ACHN (cell line): ENCODE measurements around the gene CAND2.

ENCODE experiments used
- DNase-seq: peaks from one replicate; pipeline ENCODE4 v3.0.0-alpha.2; 2015
- in situ Hi-C: cut with HindIII; loops from 2 replicates; pipeline ENCODE4 v1.10.0; 2017; ENCODE audit warnings: low sequenced_read_pairs, low pct_ligation_motif_present, low pct_unique_long_range_greater_than_20kb

CAND2 gene

GRCh38 chr3:12796171-12797123, at the start of gene CAND2:
CAND2 (plus strand) TSS chr3:12796680; CDS start chr3:12796721, 41 bp downstream.
- in situ Hi-C loops, result no loop called here
- DNase-seq, result no peak

- in situ Hi-C loops, result no loop called here
- no peak for DNase-seq
Measured at GRCh38 chr3:12748477-12748876, 48.0 kb upstream of the CAND2 start.

- in situ Hi-C loops, result no loop called here
- DNase-seq, result peak; percentile 81
Measured at GRCh38 chr3:12750223-12750622, 46.3 kb upstream of the CAND2 start.

GRCh38 chr3:12750658-12751071, 45.8 kb upstream of the CAND2 start:
- DNase-seq, result peak; percentile 38
- in situ Hi-C loops, result no loop called here

- peak; percentile 17 for DNase-seq
Measured at GRCh38 chr3:12751571-12751970, 44.9 kb upstream of the CAND2 start.

GRCh38 chr3:12752102-12752501, 44.4 kb upstream of the CAND2 start:
- DNase-seq, result no peak
- in situ Hi-C loops, result no loop called here

More at GRCh38 chr3:12751571-12751970, 44.9 kb upstream of the CAND2 start:
- in situ Hi-C loops, result no loop called here

GRCh38 chr3:12752809-12753208, 43.7 kb upstream of the CAND2 start:
- in situ Hi-C loops, result no loop called here
- no peak for DNase-seq

GRCh38 chr3:12753275-12754028, 43.0 kb upstream of the CAND2 start:
- in situ Hi-C loops, result no loop called here
- no peak for DNase-seq

GRCh38 chr3:12754313-12754712, 42.2 kb upstream of the CAND2 start:
- DNase-seq, result no peak
- in situ Hi-C loops, result no loop called here

GRCh38 chr3:12755754-12756153, 40.7 kb upstream of the CAND2 start:
- no peak for DNase-seq
- in situ Hi-C loops, result no loop called here

- in situ Hi-C loops, result no loop called here
- DNase-seq, result no peak
Measured at GRCh38 chr3:12756175-12756574, 40.3 kb upstream of the CAND2 start.

GRCh38 chr3:12756635-12757034, 39.8 kb upstream of the CAND2 start:
- no peak for DNase-seq
- in situ Hi-C loops, result no loop called here

- peak; percentile 26 for DNase-seq
- in situ Hi-C loops, result no loop called here
Measured at GRCh38 chr3:12758025-12758781, 38.3 kb upstream of the CAND2 start.

- no peak for DNase-seq
- in situ Hi-C loops, result no loop called here
Measured at GRCh38 chr3:12759097-12759679, 37.3 kb upstream of the CAND2 start, which contains the start of gene TMEM40. TMEM40 (minus strand) TSS chr3:12759259; CDS start chr3:12749832, 9,427 bp downstream.

- in situ Hi-C loops, result no loop called here
- DNase-seq, result no peak
Measured at GRCh38 chr3:12759693-12760565, 36.6 kb upstream of the CAND2 start.

GRCh38 chr3:12764171-12764776, 32.2 kb upstream of the CAND2 start:
- in situ Hi-C loops, result no loop called here
- no peak for DNase-seq

GRCh38 chr3:12766541-12766940, 29.9 kb upstream of the CAND2 start:
- no peak for DNase-seq
- in situ Hi-C loops, result no loop called here
